Measurements from ENCODE around the gene COPB2.

COPB2 gene

GRCh38 chr3:139307601-139308555 lies 81.6 kb downstream of the COPB2 start:
- DNase-seq (ENCODE audit: low read depth): no peak
